CD4-positive, alpha-beta T cell (primary cell): ENCODE results near the gene CD99. TPM values are rescaled to one million over a fixed set of nuclear protein-coding genes. Genes with fewer than 3 reads are reported as not detected.

Experiments used
- ATAC-seq: fragments of 200-7000 bp; cut with Tn5 transposase; one replicate; pipeline ENCODE4 v1.10.0; 2022; ENCODE audit warnings: mild to moderate bottlenecking; ENCODE audit not compliant: poor library complexity
- CTCF ChIA-PET: fragments of 350-600 bp; sonication (Branson Sonifier 250); formaldehyde crosslinking; loops from one replicate; lab custom pipeline; 2021; ENCODE audit warnings: antibody characterized with exemption, inconsistent platforms; lab: Charles Lee
- POLR2A ChIA-PET: fragments of 350-600 bp; sonication (Branson Sonifier 250); formaldehyde crosslinking; loops from one replicate; lab custom pipeline; 2021; ENCODE audit warnings: antibody characterized with exemption, inconsistent platforms; lab: Charles Lee
- DNase-seq, 14 experiments: peaks; one replicate each; pipeline ENCODE4 v3.0.0-alpha.2; 2013 to 2020; ENCODE audit warnings: mixed read lengths in 2 of 14
- H3K27ac ChIP-seq, 2 donors: one replicate each; pipeline versions ENCODE4 v1.5.1 to v1.7.0; 2013; ENCODE audit warnings: low read length in 2 of 2, low read depth in 1 of 2, mild to moderate bottlenecking in 1 of 2
- H3K27me3 ChIP-seq, 2 experiments: 1 replicate in 1 of 2; 2 replicates in 1 of 2; pipeline versions ENCODE4 v1.6.1 to v1.7.0; 2013; ENCODE audit warnings: low read length in 2 of 2, control low read depth in 1 of 2, mild to moderate bottlenecking in 1 of 2, moderate library complexity in 1 of 2; ENCODE audit not compliant: insufficient read depth in 2 of 2, control insufficient read depth in 1 of 2
- H3K36me3 ChIP-seq: one replicate; pipeline ENCODE4 v1.6.1; 2013; ENCODE audit warnings: low read length, control low read depth; ENCODE audit not compliant: insufficient read depth
- H3K4me1 ChIP-seq: one replicate; pipeline ENCODE4 v1.6.1; 2013; ENCODE audit warnings: low read length, control low read depth; ENCODE audit not compliant: insufficient read depth
- H3K4me3 ChIP-seq: one replicate; pipeline ENCODE4 v1.5.1; 2013; ENCODE audit warnings: mild to moderate bottlenecking, low read length, moderate library complexity
- H3K9me3 ChIP-seq, 2 experiments: 1 replicate in 1 of 2; 2 replicates in 1 of 2; pipeline versions ENCODE4 v1.6.1 to v1.7.0; 2013; ENCODE audit warnings: low read length in 2 of 2, mild to moderate bottlenecking in 2 of 2, control low read depth in 1 of 2, moderate library complexity in 1 of 2; ENCODE audit not compliant: control insufficient read depth in 1 of 2, insufficient read depth in 1 of 2
- H3K27ac Mint-ChIP-seq: one replicate; pipeline ENCODE4 v1.8.0; 2020; ENCODE audit warnings: mixed read lengths
- H3K27me3 Mint-ChIP-seq: one replicate; pipeline ENCODE4 v1.8.0; 2021; ENCODE audit warnings: mixed read lengths
- H3K36me3 Mint-ChIP-seq: one replicate; pipeline ENCODE4 v1.8.0; 2021; ENCODE audit warnings: low read depth, mixed read lengths
- H3K4me1 Mint-ChIP-seq: one replicate; pipeline ENCODE4 v1.8.0; 2021; ENCODE audit warnings: low read depth, mixed read lengths
- H3K4me3 Mint-ChIP-seq: one replicate; pipeline ENCODE4 v1.8.0; 2020; ENCODE audit warnings: mild to moderate bottlenecking, mixed read lengths
- H3K9me3 Mint-ChIP-seq: one replicate; pipeline ENCODE4 v1.8.0; 2020; ENCODE audit warnings: mixed read lengths
- intact Hi-C, 2 experiments: fragments of 100-400 bp; cut with DNase I in 1 of 2; cut with micrococcal nuclease in 1 of 2; formaldehyde crosslinking; loops; one replicate each; pipeline versions ENCODE4 v1.15.1 to v1.9.0; 2023 to 2025; cut with DNase I, micrococcal nuclease
- total RNA-seq, 174 experiments: library from RNA in 2 of 174; stranded (reverse) in 2 of 174; gene quantifications; one replicate each; pipeline ENCODE4 v1.2.3 and lab custom pipeline; 2021 to 2026
- TF ChIP-seq, protein P1 (sequence below): fragments of 200-600 bp; IDR thresholded peaks from one replicate; pipeline ENCODE4 v1.8.0; 2022; ENCODE audit warnings: antibody characterized with exemption, mild to moderate bottlenecking

Gene CD99
- total RNA-seq, 2 experiments from 2014 or later: 170 to 184 TPM

DNA sequence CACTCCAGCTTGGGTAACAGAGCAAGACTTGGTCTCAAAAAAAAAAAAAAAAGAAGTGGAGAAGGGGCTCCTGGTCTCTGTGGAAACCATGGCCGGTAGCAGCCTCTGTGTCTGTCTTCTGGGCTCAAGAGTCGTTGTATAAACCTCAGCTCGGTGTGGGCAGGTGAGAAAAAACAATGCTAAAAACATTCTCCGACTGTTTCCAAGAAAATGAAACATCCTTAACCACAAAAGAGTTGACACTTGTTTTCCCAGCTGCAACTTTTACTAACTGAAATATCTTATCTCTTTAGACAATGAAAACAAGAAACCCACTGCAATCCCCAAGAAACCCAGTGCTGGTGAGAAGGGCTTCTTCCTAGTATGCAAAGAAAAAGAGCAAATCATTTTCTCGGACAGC is 26.2 kb downstream of the CD99 start:
- Histone ChIP-seq H3K27ac (no peak overlapping the region), H3K27me3 (no peaks in the 10 kb centered on the region), H3K4me3 (no peak overlapping the region), H3K9me3 (no peaks in the 10 kb centered on the region), H3K4me1 (peaks cover 9% of the 10 kb centered on the region), H3K36me3 (peaks cover 62% of the 10 kb centered on the region)
- DNase-seq (no peak), ATAC-seq (no peak)
- POLR2A ChIA-PET: no interaction called here
- Mint-ChIP-seq H3K27ac (no peak overlapping the region), H3K36me3 (peaks cover 77% of the 10 kb centered on the region), H3K27me3 (no peaks in the 10 kb centered on the region), H3K4me1 (no peaks in the 10 kb centered on the region), H3K4me3 (no peak overlapping the region), H3K9me3 (no peaks in the 10 kb centered on the region)
- TF ChIP-seq, protein P1, sequence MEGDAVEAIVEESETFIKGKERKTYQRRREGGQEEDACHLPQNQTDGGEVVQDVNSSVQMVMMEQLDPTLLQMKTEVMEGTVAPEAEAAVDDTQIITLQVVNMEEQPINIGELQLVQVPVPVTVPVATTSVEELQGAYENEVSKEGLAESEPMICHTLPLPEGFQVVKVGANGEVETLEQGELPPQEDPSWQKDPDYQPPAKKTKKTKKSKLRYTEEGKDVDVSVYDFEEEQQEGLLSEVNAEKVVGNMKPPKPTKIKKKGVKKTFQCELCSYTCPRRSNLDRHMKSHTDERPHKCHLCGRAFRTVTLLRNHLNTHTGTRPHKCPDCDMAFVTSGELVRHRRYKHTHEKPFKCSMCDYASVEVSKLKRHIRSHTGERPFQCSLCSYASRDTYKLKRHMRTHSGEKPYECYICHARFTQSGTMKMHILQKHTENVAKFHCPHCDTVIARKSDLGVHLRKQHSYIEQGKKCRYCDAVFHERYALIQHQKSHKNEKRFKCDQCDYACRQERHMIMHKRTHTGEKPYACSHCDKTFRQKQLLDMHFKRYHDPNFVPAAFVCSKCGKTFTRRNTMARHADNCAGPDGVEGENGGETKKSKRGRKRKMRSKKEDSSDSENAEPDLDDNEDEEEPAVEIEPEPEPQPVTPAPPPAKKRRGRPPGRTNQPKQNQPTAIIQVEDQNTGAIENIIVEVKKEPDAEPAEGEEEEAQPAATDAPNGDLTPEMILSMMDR: no peak
- intact Hi-C loops: no loop called here
- CTCF ChIA-PET: no interaction called here

DNA sequence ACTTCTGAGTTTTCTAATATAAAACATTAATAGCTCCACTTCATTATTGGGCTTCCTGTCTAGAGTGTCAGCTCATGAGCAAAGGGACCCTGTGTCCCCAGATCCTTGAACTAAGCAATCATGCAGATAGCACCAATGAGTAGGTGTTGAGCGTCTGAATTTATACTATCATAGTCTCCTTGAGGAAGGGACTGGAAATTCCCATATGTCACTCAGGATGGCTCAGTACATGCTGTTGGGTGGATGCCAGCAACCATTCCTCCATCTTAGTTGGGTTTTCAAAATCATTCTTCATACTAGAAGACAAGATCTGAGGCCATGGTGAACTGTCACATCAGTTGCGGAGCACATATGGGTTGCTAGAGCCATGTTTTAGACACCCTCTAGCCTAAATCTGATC is 27.7 kb downstream of the CD99 start:
- peaks cover 92% of the 10 kb centered on the region for H3K36me3 Mint-ChIP-seq
- H3K4me1 Mint-ChIP-seq: no peaks in the 10 kb centered on the region
- H3K27me3 Mint-ChIP-seq: no peaks in the 10 kb centered on the region
- ChIA-PET CTCF (no interaction called here), POLR2A (no interaction called here)
- Histone ChIP-seq H3K9me3 (no peaks in the 10 kb centered on the region), H3K4me1 (peaks cover 9% of the 10 kb centered on the region), H3K36me3 (peaks cover 69% of the 10 kb centered on the region), H3K27me3 (no peaks in the 10 kb centered on the region), H3K4me3 (no peak overlapping the region), H3K27ac (no peak overlapping the region)
- intact Hi-C loops: no loop called here
- ATAC-seq (no peak), DNase-seq (no peak)
- no peak overlapping the region for H3K4me3 Mint-ChIP-seq
- H3K9me3 Mint-ChIP-seq: no peaks in the 10 kb centered on the region
- TF ChIP-seq, protein P1: no peak
- peak overlapping the region; percentile 21 for H3K27ac Mint-ChIP-seq

DNA sequence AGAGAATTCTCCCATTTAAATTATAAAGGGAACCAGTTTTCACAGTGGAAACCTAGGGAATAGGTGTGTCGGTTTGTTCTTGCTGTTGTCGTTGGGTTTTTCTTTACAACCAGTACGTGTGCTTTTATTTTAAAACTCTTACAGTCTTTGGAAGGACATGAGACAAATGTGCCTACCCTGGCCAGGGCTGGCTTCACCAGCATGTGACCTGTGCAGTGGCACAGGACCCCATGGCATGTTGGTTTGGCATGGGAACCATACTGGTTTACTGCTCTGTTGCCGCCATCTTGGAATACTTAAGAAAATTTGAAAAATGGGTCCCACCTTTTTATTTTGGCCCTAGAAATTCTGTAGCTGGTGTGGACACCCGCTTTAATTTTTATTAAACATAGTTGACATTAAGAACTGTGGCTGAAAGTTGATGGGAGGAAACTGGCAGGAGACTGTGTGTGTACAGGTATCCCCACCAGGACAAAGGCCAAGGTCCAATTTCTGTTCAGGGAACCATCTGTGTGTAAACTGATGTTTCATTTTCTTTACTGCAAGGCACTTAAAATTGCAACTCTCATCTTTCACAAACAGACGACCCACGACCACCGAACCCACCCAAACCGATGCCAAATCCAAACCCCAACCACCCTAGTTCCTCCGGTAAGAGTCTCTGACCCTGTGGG is 28.8 kb downstream of the CD99 start:
- H3K36me3 Mint-ChIP-seq: peaks cover 92% of the 10 kb centered on the region
- H3K27ac Mint-ChIP-seq: no peak overlapping the region

More for the DNA sequence above, 28.8 kb downstream of the CD99 start:
- Histone ChIP-seq H3K36me3 (peaks cover 72% of the 10 kb centered on the region), H3K4me3 (no peak overlapping the region), H3K9me3 (no peaks in the 10 kb centered on the region), H3K4me1 (peaks cover 4% of the 10 kb centered on the region), H3K27ac (no peak overlapping the region), H3K27me3 (no peaks in the 10 kb centered on the region)
- Mint-ChIP-seq H3K4me3 (no peak overlapping the region), H3K27me3 (no peaks in the 10 kb centered on the region), H3K9me3 (no peaks in the 10 kb centered on the region), H3K4me1 (no peaks in the 10 kb centered on the region)
- DNase-seq: no peak
- ChIA-PET CTCF (no interaction called here), POLR2A (no interaction called here)
- intact Hi-C loops: no loop called here
- TF ChIP-seq, protein P1: no peak
- no peak for ATAC-seq
